Mononuclear cell (primary cell): ENCODE data around the gene TRAF3. TPM values are rescaled to one million over a fixed set of nuclear protein-coding genes. Genes with fewer than 3 reads are reported as not detected.

Experiments used
- H3K27me3 ChIP-seq: 2 replicates; pipeline ENCODE4 v1.6.0; 2011; ENCODE audit warnings: low read length, control low read depth; ENCODE audit not compliant: insufficient read depth
- H3K4me1 ChIP-seq: 2 replicates; pipeline ENCODE4 v1.5.1; 2011; ENCODE audit warnings: mild to moderate bottlenecking, low read length, control low read depth; ENCODE audit not compliant: insufficient read depth
- H3K4me3 ChIP-seq: 2 replicates; pipeline ENCODE4 v1.5.1; 2011; ENCODE audit warnings: mild to moderate bottlenecking, low read length, moderate library complexity
- H3K9me3 ChIP-seq: 2 replicates; pipeline ENCODE4 v1.5.1; 2011; ENCODE audit warnings: low read depth, mild to moderate bottlenecking, control low read depth, low read length
- total RNA-seq: library from RNA; depleted of rRNA; stranded (reverse); fragments of >200 nt; gene quantifications from one replicate; pipeline ENCODE4 v1.2.3, GENCODE V29; 2012

TRAF3 gene
- total RNA-seq, 1 donor = 42.4 TPM

GRCh38 chr14:102900631-102901571 lies 123.7 kb downstream of the TRAF3 start:
- no peak overlapping the region for H3K4me3 ChIP-seq
- H3K4me1 ChIP-seq = peaks cover 37% of the 10 kb centered on the region

GRCh38 chr14:102901633-102902032 lies 124.4 kb downstream of the TRAF3 start:
- Histone ChIP-seq H3K27me3 (no peaks in the 10 kb centered on the region), H3K9me3 (no peaks in the 10 kb centered on the region), H3K4me3 (no peak overlapping the region), H3K4me1 (peaks cover 37% of the 10 kb centered on the region)

More at GRCh38 chr14:102900631-102901571, 123.7 kb downstream of the TRAF3 start:
- no peaks in the 10 kb centered on the region for H3K9me3 ChIP-seq
- no peaks in the 10 kb centered on the region for H3K27me3 ChIP-seq

GRCh38 chr14:102902086-102902485 lies 124.8 kb downstream of the TRAF3 start:
- H3K27me3 ChIP-seq = no peaks in the 10 kb centered on the region
- peaks cover 37% of the 10 kb centered on the region for H3K4me1 ChIP-seq
- no peaks in the 10 kb centered on the region for H3K9me3 ChIP-seq
- no peak overlapping the region for H3K4me3 ChIP-seq

GRCh38 chr14:102902523-102903247 lies 125.4 kb downstream of the TRAF3 start:
- Histone ChIP-seq H3K4me1 (peaks cover 37% of the 10 kb centered on the region), H3K9me3 (no peaks in the 10 kb centered on the region), H3K4me3 (no peak overlapping the region), H3K27me3 (no peaks in the 10 kb centered on the region)

- Histone ChIP-seq H3K9me3 (no peaks in the 10 kb centered on the region), H3K4me1 (peaks cover 37% of the 10 kb centered on the region), H3K27me3 (no peaks in the 10 kb centered on the region), H3K4me3 (no peak overlapping the region)
Measured at GRCh38 chr14:102903248-102903888, 126.1 kb downstream of the TRAF3 start.

GRCh38 chr14:102903889-102904512 lies 126.8 kb downstream of the TRAF3 start:
- no peaks in the 10 kb centered on the region for H3K9me3 ChIP-seq
- H3K4me3 ChIP-seq = no peak overlapping the region
- no peaks in the 10 kb centered on the region for H3K27me3 ChIP-seq
- peaks cover 34% of the 10 kb centered on the region for H3K4me1 ChIP-seq

- no peaks in the 10 kb centered on the region for H3K9me3 ChIP-seq
- peaks cover 24% of the 10 kb centered on the region for H3K4me1 ChIP-seq
- H3K27me3 ChIP-seq = no peaks in the 10 kb centered on the region
- H3K4me3 ChIP-seq = no peak overlapping the region
Measured at GRCh38 chr14:102905116-102906108, 128.2 kb downstream of the TRAF3 start.

- no peaks in the 10 kb centered on the region for H3K27me3 ChIP-seq
- no peaks in the 10 kb centered on the region for H3K9me3 ChIP-seq
- H3K4me3 ChIP-seq = no peak overlapping the region
- peaks cover 11% of the 10 kb centered on the region for H3K4me1 ChIP-seq
Measured at GRCh38 chr14:102906616-102907302, 129.5 kb downstream of the TRAF3 start.

- Histone ChIP-seq H3K9me3 (no peaks in the 10 kb centered on the region), H3K4me3 (no peak overlapping the region), H3K4me1 (peaks cover 5% of the 10 kb centered on the region), H3K27me3 (no peaks in the 10 kb centered on the region)
Measured at GRCh38 chr14:102907303-102907844, 130.1 kb downstream of the TRAF3 start.

- H3K9me3 ChIP-seq = no peaks in the 10 kb centered on the region
- H3K4me1 ChIP-seq = no peaks in the 10 kb centered on the region
- no peaks in the 10 kb centered on the region for H3K27me3 ChIP-seq
- H3K4me3 ChIP-seq = no peak overlapping the region
Measured at GRCh38 chr14:102907980-102908730, 130.9 kb downstream of the TRAF3 start.

- no peak overlapping the region for H3K4me3 ChIP-seq
- no peaks in the 10 kb centered on the region for H3K27me3 ChIP-seq
- no peaks in the 10 kb centered on the region for H3K9me3 ChIP-seq
- H3K4me1 ChIP-seq = no peaks in the 10 kb centered on the region
Measured at GRCh38 chr14:102908766-102909455, 131.7 kb downstream of the TRAF3 start.

GRCh38 chr14:102909462-102909861 lies 132.2 kb downstream of the TRAF3 start:
- Histone ChIP-seq H3K4me3 (no peak overlapping the region), H3K9me3 (no peaks in the 10 kb centered on the region), H3K27me3 (no peaks in the 10 kb centered on the region), H3K4me1 (no peaks in the 10 kb centered on the region)
